HG03571 (cell line): ENCODE measurements around the gene KRT28.

ENCODE experiments used
- ATAC-seq: cut with Tn5 transposase; IDR thresholded peaks from one replicate; pipeline ENCODE4 v1.9.1; 2021; ENCODE audit not compliant: unreplicated experiment

KRT28 gene

GRCh38 chr17:40799859-40800258 is at the start of gene KRT28:
Gene KRT28, minus strand, starts transcription at chr17:40799959. Its CDS starts 66 bp downstream, at chr17:40799893.
- ATAC-seq = no peak

DNA sequence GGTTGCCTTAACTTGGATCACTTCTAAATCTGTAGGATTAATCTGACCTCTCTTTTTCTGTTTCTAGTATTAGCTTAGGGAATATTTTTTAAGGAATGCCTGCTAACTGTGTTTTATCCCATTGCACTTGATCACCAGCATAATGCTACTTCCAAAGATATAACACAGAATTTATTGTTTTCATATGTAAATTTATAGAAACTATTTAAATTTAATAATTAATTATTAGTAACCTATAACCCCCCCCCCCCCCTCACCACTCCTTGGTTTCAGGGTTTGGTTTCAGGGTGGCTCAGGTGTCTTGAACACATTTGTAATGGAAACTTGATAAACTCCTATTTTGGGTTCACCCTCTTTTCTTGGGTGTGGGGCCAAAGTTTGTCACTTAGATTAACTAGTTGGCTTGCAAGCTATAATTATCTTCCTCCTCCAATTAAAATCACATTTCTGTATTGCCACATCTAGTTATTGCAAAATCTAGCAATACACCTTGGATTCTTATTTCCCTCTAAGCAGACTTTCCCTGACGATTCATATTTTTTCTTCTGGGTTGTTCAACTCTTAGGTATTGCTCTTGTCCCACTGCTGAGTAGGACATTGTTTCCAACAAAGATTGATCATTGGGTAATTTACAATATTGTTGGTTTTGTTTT is 49.0 kb upstream of the KRT28 start:
- ATAC-seq = no peak

- ATAC-seq = no peak
Measured at GRCh38 chr17:40846515-40847144, 46.9 kb upstream of the KRT28 start.

GRCh38 chr17:40844671-40845107 is 44.9 kb upstream of the KRT28 start:
- ATAC-seq = no peak

DNA sequence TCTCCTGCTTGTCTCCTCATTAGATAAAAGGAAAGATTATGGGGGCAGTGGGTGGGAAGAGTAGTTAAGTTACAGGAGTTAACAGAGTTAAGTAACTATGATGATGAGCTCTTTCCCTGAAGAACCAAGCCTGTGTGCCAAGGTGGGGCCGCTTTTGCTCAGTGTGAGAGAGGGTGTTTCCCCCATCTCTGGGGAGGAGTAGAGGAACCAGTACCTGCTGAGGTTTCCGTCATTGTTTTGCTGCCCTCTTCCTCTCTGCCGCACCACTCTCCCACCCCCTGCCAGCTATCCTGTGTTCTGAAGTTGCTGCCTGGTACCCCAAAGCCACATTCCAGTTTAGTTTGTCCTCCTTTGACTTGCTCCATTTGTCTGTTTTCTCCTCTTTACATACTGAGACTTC is 43.5 kb upstream of the KRT28 start:
- ATAC-seq = no peak

GRCh38 chr17:40841246-40841645 is 41.5 kb upstream of the KRT28 start:
- ATAC-seq = no peak

GRCh38 chr17:40839194-40839593 is 39.4 kb upstream of the KRT28 start:
- ATAC-seq = no peak

DNA sequence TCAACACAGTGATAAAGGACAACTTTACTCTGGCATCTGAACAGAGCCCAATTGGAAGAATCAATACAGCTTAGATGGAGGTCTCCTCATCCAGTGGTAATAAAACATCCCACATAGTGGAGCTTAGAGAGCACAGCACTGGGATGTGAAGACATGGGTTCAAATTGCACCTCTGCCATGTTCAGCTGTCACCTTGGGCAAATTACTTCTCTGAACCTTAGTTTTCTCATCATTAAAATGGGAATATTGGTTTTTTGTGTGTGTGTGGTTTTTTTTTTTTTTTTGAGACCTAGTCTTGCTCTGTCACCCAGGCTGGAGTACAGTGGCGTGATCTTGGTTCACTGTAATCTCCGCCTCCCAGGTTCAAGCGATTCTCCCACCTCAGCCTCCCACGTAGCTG is 36.3 kb upstream of the KRT28 start:
- ATAC-seq = no peak

- ATAC-seq = no peak
Measured at GRCh38 chr17:40833882-40834281, 34.1 kb upstream of the KRT28 start.

- no peak for ATAC-seq
Measured at GRCh38 chr17:40832840-40833239, 33.1 kb upstream of the KRT28 start.

DNA sequence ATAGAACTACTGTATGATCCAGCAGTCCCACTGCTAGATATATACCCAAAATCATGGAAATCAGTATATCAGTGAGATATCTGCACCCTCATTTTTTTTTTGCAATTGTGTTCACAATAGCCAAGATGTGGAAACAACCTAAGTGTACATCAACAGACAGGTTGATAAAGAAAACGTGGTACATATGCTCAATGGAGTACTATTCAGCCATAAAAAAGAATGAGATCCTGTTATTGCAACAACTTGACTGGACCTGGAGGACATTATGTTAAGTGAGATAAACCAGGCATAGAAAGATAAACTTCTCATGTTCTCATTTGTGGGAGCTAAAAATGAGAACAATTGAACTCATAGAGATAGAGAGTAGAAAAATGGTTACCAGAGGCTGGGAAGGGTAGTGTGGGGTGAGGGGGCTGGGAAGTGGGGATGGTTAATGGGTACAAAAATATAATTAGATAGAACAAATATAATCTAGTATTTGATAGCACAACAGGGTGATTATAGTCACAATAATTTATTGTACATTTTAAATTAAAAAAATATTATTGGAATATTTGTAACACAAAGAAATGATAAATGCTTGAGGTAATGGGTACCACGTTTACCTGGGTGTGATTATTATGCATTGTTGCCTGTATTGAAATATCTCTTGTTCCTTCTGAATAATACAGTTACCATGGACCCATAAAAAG is 30.5 kb upstream of the KRT28 start:
- no peak for ATAC-seq

- no peak for ATAC-seq
Measured at GRCh38 chr17:40828454-40829044, 28.8 kb upstream of the KRT28 start.

DNA sequence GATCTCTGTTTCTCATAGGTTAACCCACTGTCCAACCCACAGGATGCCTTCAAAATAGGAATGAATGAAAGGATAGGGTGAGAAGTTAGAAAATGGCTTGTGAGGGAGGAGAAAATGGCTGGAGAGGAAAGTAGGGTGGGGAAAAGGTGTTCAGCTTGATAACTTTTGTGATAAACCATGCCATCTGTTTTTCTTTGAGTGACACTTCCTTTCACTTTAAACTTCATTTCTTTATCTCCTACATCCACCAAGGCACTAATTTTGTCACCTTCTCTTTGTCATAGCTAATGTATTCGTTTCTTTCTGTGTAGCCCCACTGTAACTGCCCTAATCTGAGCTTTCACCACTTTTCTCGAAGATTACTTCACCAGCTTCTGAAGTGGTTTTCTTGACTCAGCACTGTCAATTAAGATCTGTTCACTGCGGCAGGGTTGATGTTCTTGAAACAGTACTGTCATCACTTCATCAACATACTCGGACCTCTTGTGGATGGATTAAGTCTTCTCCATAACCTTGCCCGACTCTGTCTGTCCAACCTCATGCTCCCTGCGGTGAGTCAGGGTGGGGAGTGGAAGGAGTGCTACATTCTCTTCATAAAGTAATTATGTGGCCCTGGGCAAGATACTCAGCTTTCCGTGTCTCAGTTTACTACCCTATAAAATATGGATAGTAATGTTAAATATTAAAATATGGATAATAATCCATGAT is 28.1 kb upstream of the KRT28 start:
- ATAC-seq = no peak

DNA sequence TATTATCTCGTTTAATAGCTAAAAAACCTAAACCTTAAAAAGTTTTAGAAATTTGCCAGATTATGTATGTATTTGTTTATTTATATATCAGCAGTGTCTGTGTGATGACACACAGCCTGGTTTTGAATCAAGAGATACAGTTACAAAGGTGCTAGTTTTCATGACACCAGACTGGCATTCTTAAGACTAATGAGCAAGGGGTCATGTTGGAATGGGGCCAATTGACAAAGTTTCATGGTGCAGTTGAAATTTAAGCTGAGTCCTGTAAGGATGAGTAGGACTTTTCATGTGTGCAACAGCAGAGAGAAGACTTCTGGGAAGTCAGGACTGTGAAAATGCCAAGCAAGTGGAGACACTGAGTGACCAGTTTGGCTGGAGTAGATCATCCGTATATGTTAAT is 25.8 kb upstream of the KRT28 start:
- ATAC-seq = no peak

DNA sequence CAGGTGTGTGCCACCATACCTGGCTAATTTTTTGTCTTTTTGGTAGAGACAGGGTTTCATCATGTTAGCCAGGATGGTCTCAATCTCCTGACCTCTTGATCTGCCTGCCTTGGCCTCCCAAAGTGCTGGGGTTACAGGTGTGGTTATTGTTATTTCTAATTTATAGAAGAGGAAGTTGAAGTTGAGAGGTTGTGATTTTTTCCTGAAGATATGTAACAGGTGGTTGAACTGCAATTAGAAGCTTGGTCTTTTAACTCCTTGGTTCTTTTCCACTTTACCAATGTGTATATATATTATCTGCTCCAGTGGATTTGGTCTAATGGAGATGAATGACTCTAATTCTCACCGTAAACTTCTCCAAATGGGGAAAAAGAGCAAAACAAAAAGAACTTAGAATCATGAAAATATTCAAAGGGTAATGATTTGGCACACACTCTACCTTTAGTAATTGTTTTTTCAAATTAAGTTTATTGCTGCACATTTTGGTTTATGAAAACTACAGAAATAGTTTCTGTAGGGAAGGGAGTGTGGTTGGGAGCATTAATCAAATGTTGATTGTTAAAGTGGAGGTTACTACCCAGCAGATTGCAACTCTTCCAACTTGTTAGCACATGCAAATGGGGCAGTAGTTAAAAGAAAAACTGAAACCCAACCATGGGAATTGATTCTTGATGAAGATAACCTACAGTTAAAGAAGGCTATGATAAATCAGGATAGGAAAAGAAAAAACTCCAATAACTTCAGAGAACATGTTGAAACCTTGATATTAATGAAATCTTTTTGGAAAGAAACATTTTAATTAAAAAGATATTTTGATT is 24.5 kb upstream of the KRT28 start:
- ATAC-seq = no peak

DNA sequence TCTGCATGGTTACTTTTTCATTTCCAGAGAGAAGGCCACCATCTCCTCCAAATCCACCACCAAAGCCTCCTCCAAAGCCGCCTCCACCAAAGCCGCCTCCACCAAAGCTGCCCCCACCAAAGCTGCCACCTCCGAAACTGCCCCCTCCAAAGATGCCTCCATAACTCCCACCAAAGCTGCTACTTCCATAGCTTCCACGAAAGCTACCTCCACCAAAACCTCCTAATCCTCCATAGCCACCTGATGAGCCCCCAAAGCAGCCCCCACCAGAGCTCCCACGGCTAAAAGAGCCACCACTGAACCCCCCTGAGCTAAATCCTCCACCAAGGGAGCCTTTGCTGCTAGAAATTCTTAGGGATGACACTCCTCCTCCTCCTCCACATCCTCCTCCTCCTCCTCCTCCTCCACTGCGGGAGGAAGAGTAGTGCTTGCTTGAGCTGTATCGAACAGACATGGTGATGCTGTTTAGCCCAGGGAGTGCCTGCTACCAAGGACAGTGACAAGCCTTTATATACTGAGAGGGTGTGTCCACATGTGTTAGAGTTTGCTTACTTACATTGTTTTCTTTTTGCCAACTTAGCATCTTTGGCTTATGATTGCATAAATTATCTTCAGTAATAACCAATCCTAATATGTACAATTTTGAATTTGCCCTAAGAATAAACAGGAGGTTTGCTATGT is 22.5 kb upstream of the KRT28 start, which contains the start of gene KRT10:
Gene KRT10, minus strand, starts transcription at position 483 of the 681 bp plus-strand sequence. Its CDS starts 29 bp downstream, at position 454.
- ATAC-seq = no peak

GRCh38 chr17:40821536-40821935 is 21.8 kb upstream of the KRT28 start:
- ATAC-seq = no peak

- no peak for ATAC-seq
Measured at GRCh38 chr17:40820228-40820838, 20.6 kb upstream of the KRT28 start.

DNA sequence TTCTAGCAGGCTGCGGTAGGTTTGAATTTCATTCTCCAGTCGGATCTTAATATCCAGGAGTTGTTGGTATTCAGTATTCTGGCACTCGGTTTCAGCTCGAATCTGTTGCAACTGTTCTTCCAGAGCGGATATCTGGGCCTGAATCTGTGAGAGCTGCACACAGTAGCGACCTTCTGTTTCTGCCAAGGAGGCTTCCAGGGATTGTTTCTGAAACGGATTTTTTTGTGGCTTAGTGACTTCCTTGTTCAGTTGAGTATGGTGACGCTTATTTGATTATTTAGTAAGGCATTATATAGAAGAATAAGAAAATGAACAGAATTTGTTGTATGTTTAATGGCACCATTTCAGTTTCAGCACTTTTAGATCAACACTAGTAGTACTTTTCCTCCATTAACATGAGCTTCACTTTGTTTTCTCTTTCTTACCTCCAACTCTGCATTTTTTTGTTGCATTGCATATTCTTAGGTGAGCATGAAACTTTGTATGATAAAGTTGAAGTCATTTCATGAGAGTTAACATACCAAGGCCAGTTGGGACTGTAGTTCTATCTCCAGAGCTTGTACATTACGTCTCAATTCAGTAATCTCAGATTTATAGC is 19.9 kb upstream of the KRT28 start:
- no peak for ATAC-seq
